ENCODE measurements around the gene GOLT1A. TPM values are rescaled to one million over a fixed set of nuclear protein-coding genes. Genes with fewer than 3 reads are reported as not detected.

Gene GOLT1A, protein sequence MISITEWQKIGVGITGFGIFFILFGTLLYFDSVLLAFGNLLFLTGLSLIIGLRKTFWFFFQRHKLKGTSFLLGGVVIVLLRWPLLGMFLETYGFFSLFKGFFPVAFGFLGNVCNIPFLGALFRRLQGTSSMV
- total RNA-seq = not detected in 2 replicates

DNA sequence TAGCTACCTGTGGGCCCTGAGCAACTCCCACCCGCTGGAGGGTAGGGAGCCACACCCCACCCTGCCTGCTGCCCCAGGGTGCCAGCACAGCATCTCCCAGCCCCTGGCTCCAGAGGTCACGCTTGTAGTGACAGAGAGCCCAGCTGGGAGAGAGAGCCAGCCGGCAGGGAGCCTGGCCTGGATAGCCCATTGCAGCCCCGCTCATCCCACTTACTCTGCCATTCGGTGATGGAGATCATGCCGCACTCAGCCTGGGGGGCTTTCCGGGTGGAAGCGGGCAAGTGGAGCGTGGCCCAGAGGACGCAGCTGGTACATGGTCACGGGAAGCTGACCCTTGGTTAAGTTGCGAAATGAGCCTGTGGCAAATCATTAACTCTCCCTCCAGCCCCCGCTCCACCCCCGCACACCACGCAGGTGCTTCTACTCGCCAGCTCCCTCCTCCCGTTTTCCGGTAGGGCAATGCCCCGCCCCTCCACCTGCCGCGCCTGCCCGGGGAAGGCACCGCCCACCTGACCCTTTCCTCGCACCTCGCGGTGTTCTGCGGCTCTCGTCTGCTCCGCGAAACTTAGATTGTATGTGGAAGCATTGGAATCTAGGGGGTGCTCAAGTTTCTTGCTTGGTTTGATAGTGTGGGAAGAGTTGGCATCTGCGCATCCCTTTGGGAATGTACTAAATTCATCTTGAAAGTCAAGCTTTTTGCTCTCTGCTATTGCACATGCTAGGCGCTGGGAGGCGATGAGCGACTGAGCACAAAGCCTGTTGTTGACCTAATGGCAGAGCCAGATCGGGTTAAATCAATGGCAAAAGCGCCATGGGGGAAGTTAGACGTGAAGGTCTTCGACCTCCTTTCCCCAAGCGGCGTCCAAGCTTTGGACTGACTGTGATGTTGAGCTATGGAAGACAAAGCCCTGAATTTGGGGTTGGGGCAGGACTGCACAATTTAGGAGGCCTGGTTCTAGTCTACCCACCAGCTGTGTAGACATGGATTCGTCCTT lies at the start of gene GOLT1A:
GOLT1A (minus strand) TSS at position 321 of the 995 bp plus-strand sequence; CDS start at position 239, 82 bp downstream.
- Histone ChIP-seq H4K20me1 (ENCODE audit: insufficient read depth, low read length) (no peaks in the 10 kb centered on the region), H3K27me3 (ENCODE audit: insufficient read depth, low read length) (peaks cover 37% of the 10 kb centered on the region), H3K4me1 (ENCODE audit: insufficient read depth, low read length) (no peaks in the 10 kb centered on the region), H3K36me3 (ENCODE audit: insufficient read depth, low read length) (no peaks in the 10 kb centered on the region), H3K4me2 (ENCODE audit: insufficient read depth, low read length) (no peak within 1 kb of the TSS), H3K27ac (ENCODE audit: low read depth, low read length) (no peak within 1 kb of the TSS), H3K4me3 (ENCODE audit: insufficient read depth, low read length) (no peak within 1 kb of the TSS), H2AFZ (ENCODE audit: low read length) (no peak within 1 kb of the TSS), H3K79me2 (ENCODE audit: insufficient read depth, low read length) (no peaks in the 10 kb centered on the region), H3K9me3 (ENCODE audit: low read depth, low read length) (no peaks in the 10 kb centered on the region)
- DNase-seq (ENCODE audit: insufficient read length, low spot score, missing footprints) = peak; percentile 93
- TF ChIP-seq, protein P1, sequence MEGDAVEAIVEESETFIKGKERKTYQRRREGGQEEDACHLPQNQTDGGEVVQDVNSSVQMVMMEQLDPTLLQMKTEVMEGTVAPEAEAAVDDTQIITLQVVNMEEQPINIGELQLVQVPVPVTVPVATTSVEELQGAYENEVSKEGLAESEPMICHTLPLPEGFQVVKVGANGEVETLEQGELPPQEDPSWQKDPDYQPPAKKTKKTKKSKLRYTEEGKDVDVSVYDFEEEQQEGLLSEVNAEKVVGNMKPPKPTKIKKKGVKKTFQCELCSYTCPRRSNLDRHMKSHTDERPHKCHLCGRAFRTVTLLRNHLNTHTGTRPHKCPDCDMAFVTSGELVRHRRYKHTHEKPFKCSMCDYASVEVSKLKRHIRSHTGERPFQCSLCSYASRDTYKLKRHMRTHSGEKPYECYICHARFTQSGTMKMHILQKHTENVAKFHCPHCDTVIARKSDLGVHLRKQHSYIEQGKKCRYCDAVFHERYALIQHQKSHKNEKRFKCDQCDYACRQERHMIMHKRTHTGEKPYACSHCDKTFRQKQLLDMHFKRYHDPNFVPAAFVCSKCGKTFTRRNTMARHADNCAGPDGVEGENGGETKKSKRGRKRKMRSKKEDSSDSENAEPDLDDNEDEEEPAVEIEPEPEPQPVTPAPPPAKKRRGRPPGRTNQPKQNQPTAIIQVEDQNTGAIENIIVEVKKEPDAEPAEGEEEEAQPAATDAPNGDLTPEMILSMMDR (IDR thresholded peaks at IDR 0.05; ENCODE audit: extremely low read depth, low read depth, low read length) = peak; percentile 87

DNA sequence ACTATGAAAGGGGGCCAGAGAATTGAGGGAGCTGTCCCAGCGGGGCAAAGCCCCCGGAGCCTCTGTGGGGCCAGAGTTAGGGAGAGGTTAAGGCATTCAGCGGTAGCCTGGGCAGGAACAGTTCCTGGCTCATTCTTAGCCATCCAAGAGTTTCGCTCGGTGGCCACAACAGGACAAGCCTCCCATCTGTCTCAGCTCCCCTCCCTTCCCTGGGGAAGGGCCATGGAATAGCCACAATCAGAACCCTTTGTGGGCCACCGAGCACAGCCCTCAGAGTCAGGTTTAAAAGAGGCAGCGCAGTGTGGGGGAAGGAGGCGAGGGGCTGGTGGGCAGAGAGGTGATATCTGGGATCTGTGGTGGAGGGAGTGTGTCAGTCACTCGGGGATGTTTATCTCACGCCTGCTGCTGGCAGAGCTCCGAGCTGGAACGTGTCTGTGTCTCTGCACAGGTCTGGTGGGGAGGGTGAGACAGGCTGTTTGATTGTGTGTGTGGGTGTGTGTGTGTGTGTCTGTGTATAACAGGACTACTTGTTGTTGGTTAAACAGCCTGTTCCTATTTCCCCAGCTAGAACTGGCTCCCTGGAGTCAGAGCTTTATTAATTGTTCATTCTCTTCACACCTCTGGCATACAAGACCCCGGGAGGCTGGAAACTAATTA lies 49.6 kb upstream of the GOLT1A start:
- DNase-seq (ENCODE audit: insufficient read length, low spot score, missing footprints) = no peak
- Histone ChIP-seq H2AFZ (ENCODE audit: low read length) (no peak overlapping the region), H4K20me1 (ENCODE audit: insufficient read depth, low read length) (no peaks in the 10 kb centered on the region), H3K4me2 (ENCODE audit: insufficient read depth, low read length) (no peak overlapping the region), H3K4me1 (ENCODE audit: insufficient read depth, low read length) (peaks cover 10% of the 10 kb centered on the region), H3K27me3 (ENCODE audit: insufficient read depth, low read length) (peaks cover 30% of the 10 kb centered on the region), H3K36me3 (ENCODE audit: insufficient read depth, low read length) (no peaks in the 10 kb centered on the region), H3K79me2 (ENCODE audit: insufficient read depth, low read length) (no peaks in the 10 kb centered on the region), H3K27ac (ENCODE audit: low read depth, low read length) (no peak overlapping the region), H3K9me3 (ENCODE audit: low read depth, low read length) (no peaks in the 10 kb centered on the region), H3K4me3 (ENCODE audit: insufficient read depth, low read length) (no peak overlapping the region)
- TF ChIP-seq, protein P1 (IDR thresholded peaks at IDR 0.05; ENCODE audit: extremely low read depth, low read depth, low read length) = no peak

DNA sequence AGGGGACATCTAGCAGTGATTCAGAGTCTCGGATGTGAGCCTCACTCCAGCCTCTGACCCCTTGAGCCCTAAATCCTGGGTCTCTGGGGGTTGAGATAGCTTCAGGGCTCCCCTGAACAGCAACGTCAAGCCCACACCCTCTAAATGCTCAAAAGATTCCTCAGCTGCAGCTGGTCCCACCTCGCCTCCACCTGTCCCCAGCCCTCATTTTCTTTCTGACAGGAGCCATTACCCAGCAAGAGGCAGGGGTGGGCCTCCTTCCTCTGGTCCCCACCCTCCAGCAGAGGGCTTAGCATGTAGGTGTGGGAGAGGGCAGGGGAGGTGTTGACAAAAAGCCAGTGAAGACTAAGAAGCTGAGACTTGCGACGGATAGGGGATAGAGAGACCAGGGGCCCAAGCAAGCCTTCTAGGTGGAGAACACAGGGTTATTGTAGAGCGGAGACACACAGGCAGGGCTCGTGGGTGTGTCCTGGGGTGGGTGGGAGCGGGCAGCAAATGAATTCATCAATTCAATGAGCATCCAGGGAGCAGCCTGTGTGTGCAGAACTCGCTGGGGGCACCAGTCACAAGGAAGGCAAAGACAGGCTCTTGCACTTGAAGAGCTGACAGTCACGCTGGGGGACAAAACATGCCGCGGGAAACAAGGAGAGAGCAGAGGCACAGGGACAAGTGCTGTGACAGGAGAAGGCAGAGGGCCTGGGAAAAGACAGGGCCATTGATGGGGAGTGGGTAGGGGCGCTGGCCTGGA lies 48.9 kb upstream of the GOLT1A start:
- Histone ChIP-seq H3K79me2 (ENCODE audit: insufficient read depth, low read length) (no peaks in the 10 kb centered on the region), H4K20me1 (ENCODE audit: insufficient read depth, low read length) (no peaks in the 10 kb centered on the region), H3K4me3 (ENCODE audit: insufficient read depth, low read length) (no peak overlapping the region), H2AFZ (ENCODE audit: low read length) (no peak overlapping the region), H3K36me3 (ENCODE audit: insufficient read depth, low read length) (no peaks in the 10 kb centered on the region), H3K4me2 (ENCODE audit: insufficient read depth, low read length) (no peak overlapping the region), H3K4me1 (ENCODE audit: insufficient read depth, low read length) (peaks cover 10% of the 10 kb centered on the region), H3K27ac (ENCODE audit: low read depth, low read length) (no peak overlapping the region), H3K27me3 (ENCODE audit: insufficient read depth, low read length) (peaks cover 30% of the 10 kb centered on the region), H3K9me3 (ENCODE audit: low read depth, low read length) (no peaks in the 10 kb centered on the region)
- TF ChIP-seq, protein P1 (IDR thresholded peaks at IDR 0.05; ENCODE audit: extremely low read depth, low read depth, low read length) = no peak
- DNase-seq (ENCODE audit: insufficient read length, low spot score, missing footprints) = no peak

Measured in osteoblast (primary cell).